Esophagus squamous epithelium (tissue), 4 donors: Measurements from ENCODE around the gene SYDE2.

Experiments
- POLR2A ChIP-seq, 4 donors: fragments of 450-650 bp; IDR thresholded peaks; one replicate each; pipeline ENCODE4 v1.6.1; 2017; ENCODE audit warnings: antibody characterized with exemption in 4 of 4, mild to moderate bottlenecking in 4 of 4, moderate library complexity in 3 of 4
- TF ChIP-seq, protein P1 (sequence below), 6 experiments: fragments of 450-650 bp in 4 of 6; fragments of 200-600 bp in 2 of 6; sonication (generic) in 2 of 6; IDR thresholded peaks; one replicate each; pipeline ENCODE4 v1.5.1; 2016 to 2019; ENCODE audit warnings: antibody characterized with exemption in 6 of 6, mild to moderate bottlenecking in 4 of 6, moderate library complexity in 4 of 6

DNA sequence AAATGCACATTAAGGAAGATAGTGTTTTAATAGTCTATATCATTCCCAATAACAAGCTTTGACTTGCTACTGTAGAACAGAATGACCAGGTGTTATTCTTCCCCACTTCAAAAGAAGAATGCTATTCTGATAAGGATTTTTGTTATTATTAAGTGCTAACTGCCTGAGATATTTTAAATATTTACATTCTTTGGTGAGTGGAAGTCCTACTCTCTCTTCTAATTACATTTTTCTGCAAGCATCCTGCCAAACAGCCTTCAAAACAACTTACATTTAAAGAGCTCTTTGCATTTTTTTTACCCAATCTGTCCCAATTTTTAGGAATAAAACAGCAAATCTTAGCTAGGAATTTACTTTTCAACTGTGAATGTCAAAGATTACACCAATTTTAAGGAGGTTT is 23.5 kb upstream of the SYDE2 start:
- TF ChIP-seq, protein P1, sequence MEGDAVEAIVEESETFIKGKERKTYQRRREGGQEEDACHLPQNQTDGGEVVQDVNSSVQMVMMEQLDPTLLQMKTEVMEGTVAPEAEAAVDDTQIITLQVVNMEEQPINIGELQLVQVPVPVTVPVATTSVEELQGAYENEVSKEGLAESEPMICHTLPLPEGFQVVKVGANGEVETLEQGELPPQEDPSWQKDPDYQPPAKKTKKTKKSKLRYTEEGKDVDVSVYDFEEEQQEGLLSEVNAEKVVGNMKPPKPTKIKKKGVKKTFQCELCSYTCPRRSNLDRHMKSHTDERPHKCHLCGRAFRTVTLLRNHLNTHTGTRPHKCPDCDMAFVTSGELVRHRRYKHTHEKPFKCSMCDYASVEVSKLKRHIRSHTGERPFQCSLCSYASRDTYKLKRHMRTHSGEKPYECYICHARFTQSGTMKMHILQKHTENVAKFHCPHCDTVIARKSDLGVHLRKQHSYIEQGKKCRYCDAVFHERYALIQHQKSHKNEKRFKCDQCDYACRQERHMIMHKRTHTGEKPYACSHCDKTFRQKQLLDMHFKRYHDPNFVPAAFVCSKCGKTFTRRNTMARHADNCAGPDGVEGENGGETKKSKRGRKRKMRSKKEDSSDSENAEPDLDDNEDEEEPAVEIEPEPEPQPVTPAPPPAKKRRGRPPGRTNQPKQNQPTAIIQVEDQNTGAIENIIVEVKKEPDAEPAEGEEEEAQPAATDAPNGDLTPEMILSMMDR (IDR thresholded peaks at IDR 0.05), result no peak
- TF ChIP-seq POLR2A (IDR thresholded peaks at IDR 0.05), result no peak
